ENCODE measurements around the gene SCAF8.

The SCAF8 gene

DNA sequence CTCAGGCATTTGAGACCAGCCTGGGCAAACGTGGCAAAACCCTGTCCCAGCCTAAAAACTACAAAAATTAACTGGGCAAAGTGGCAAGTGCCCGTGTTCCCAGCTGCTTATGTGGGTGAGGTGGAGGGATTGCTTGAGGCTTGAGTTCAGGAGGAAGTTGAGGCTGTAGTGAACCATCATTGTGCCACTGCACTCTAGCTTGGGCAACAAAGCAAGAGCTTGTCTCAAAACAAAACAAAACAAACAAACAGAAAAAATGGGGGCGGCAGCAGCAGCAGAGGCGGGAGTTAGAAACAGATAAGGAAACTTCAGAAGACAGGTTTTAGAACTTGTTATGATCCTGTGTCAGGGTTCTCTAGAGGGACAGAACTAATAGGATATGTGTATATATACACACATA, 49.0 kb downstream of the SCAF8 start:
- Histone ChIP-seq H3K9ac (ENCODE audit: low read length) (no peak overlapping the region), H3K9me3 (ENCODE audit: insufficient read depth, low read length) (no peaks in the 10 kb centered on the region), H3K79me2 (ENCODE audit: insufficient read depth, low read length) (peaks cover 58% of the 10 kb centered on the region), H3K36me3 (ENCODE audit: low read length) (peaks cover 13% of the 10 kb centered on the region; the same call in 1 of the 2 replicates), H3F3A (ENCODE audit: insufficient read depth) (0 out of 2 replicates have a peak, but pooled peaks cover 3% of the 10 kb centered on the region), H3K9me2 (replicated peaks; ENCODE audit: insufficient read depth, low read length) (no peaks in the 10 kb centered on the region), H4K20me1 (ENCODE audit: low read depth, low read length) (peaks cover 4% of the 10 kb centered on the region; the same call in 1 of the 2 replicates), H3K4me2 (ENCODE audit: low read depth, low read length, poor library complexity, severe bottlenecking) (no peak overlapping the region), H3K4me3 (ENCODE audit: insufficient read depth, low read length, poor library complexity, severe bottlenecking) (no peak overlapping the region), H3K27me3 (ENCODE audit: low read length) (no peaks in the 10 kb centered on the region), H2AFZ (ENCODE audit: low read depth, low read length, severe bottlenecking) (no peak overlapping the region), H3K27ac (ENCODE audit: low read depth, low read length) (no peak overlapping the region)
- TF ChIP-seq, protein P1, sequence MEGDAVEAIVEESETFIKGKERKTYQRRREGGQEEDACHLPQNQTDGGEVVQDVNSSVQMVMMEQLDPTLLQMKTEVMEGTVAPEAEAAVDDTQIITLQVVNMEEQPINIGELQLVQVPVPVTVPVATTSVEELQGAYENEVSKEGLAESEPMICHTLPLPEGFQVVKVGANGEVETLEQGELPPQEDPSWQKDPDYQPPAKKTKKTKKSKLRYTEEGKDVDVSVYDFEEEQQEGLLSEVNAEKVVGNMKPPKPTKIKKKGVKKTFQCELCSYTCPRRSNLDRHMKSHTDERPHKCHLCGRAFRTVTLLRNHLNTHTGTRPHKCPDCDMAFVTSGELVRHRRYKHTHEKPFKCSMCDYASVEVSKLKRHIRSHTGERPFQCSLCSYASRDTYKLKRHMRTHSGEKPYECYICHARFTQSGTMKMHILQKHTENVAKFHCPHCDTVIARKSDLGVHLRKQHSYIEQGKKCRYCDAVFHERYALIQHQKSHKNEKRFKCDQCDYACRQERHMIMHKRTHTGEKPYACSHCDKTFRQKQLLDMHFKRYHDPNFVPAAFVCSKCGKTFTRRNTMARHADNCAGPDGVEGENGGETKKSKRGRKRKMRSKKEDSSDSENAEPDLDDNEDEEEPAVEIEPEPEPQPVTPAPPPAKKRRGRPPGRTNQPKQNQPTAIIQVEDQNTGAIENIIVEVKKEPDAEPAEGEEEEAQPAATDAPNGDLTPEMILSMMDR (IDR thresholded peaks at IDR 0.05; ENCODE audit: insufficient read depth, low read length, poor library complexity, severe bottlenecking): no peak
- no peak for TF ChIP-seq EZH2phosphoT487 (conservative IDR thresholded peaks at IDR 0.05; ENCODE audit: low read length)

DNA sequence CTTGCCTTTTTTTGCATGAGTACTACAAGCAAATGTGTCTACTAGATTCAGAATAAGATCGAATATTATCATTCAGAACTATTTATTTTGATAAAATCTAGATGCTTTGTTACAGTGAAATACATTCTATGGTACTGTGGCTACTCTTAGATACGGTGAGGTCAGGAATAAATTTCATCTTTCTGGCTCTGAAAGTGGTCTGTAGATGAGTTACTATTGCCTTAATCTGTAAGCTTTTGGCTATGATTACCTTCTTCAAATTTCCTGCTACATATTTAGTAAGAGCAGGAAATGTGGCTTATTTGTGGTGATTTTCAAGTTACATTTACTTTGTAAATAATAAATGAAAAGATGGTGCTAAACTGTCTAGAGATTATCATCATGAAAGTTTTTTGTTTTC, 50.0 kb downstream of the SCAF8 start:
- 0 out of 2 replicates have a peak, but pooled peaks cover 3% of the 10 kb centered on the region for H3F3A ChIP-seq (ENCODE audit: insufficient read depth)
- no peaks in the 10 kb centered on the region for H3K9me3 ChIP-seq (ENCODE audit: insufficient read depth, low read length)
- no peak overlapping the region for H3K27ac ChIP-seq (ENCODE audit: low read depth, low read length)
- no peak overlapping the region for H2AFZ ChIP-seq (ENCODE audit: low read depth, low read length, severe bottlenecking)
- H3K9me2 ChIP-seq (replicated peaks; ENCODE audit: insufficient read depth, low read length): no peaks in the 10 kb centered on the region
- H3K27me3 ChIP-seq (ENCODE audit: low read length): no peaks in the 10 kb centered on the region
- H4K20me1 ChIP-seq (ENCODE audit: low read depth, low read length): peaks cover 6% of the 10 kb centered on the region; the same call in 1 of the 2 replicates
- H3K9ac ChIP-seq (ENCODE audit: low read length): no peak overlapping the region
- H3K36me3 ChIP-seq (ENCODE audit: low read length): peaks cover 13% of the 10 kb centered on the region
- no peak overlapping the region for H3K4me2 ChIP-seq (ENCODE audit: low read depth, low read length, poor library complexity, severe bottlenecking)
- peaks cover 58% of the 10 kb centered on the region for H3K79me2 ChIP-seq (ENCODE audit: insufficient read depth, low read length)
- no peak overlapping the region for H3K4me3 ChIP-seq (ENCODE audit: insufficient read depth, low read length, poor library complexity, severe bottlenecking)
- TF ChIP-seq, protein P1 (IDR thresholded peaks at IDR 0.05; ENCODE audit: insufficient read depth, low read length, poor library complexity, severe bottlenecking): no peak
- TF ChIP-seq EZH2phosphoT487 (conservative IDR thresholded peaks at IDR 0.05; ENCODE audit: low read length): no peak

DNA sequence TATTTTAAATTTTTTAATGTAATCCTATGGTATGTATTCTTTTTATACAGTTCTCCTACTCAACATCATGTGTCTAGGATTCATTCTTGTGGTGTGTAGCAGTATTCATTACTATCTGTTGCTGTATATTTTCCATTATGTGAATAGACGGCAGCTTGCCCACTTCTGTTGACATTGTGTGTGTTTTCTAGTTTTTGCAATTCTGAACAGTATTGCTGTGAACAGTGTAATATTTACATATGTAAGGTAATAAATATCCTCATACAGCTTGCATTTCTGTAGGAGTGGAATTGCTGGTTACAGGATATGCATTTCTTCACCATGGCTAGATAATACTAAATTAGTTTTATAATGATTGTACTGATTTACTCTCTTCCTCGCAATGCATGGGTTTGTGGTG, 51.9 kb downstream of the SCAF8 start:
- Histone ChIP-seq H3K4me3 (ENCODE audit: insufficient read depth, low read length, poor library complexity, severe bottlenecking) (no peak overlapping the region), H3K27me3 (ENCODE audit: low read length) (no peaks in the 10 kb centered on the region), H3K36me3 (ENCODE audit: low read length) (peaks cover 14% of the 10 kb centered on the region), H2AFZ (ENCODE audit: low read depth, low read length, severe bottlenecking) (no peak overlapping the region), H3K9ac (ENCODE audit: low read length) (no peak overlapping the region), H3K4me2 (ENCODE audit: low read depth, low read length, poor library complexity, severe bottlenecking) (no peak overlapping the region), H3K79me2 (ENCODE audit: insufficient read depth, low read length) (peaks cover 57% of the 10 kb centered on the region), H4K20me1 (ENCODE audit: low read depth, low read length) (peaks cover 10% of the 10 kb centered on the region; the same call in 1 of the 2 replicates), H3F3A (ENCODE audit: insufficient read depth) (0 out of 2 replicates have a peak, but pooled peaks cover 3% of the 10 kb centered on the region), H3K9me3 (ENCODE audit: insufficient read depth, low read length) (no peaks in the 10 kb centered on the region), H3K27ac (ENCODE audit: low read depth, low read length) (no peak overlapping the region), H3K9me2 (replicated peaks; ENCODE audit: insufficient read depth, low read length) (no peaks in the 10 kb centered on the region)
- TF ChIP-seq, protein P1 (IDR thresholded peaks at IDR 0.05; ENCODE audit: insufficient read depth, low read length, poor library complexity, severe bottlenecking): no peak
- no peak for TF ChIP-seq EZH2phosphoT487 (conservative IDR thresholded peaks at IDR 0.05; ENCODE audit: low read length)

Data from SU-DHL-6 (cell line).